Muscle layer of colon (tissue), 2 donors: ENCODE data around the gene DCLK1.
A peak's percentile ranks its signal among the peaks of the same experiment; 100 is the strongest.

Source experiments
- H3K27ac ChIP-seq: one replicate; pipeline ENCODE4 v1.7.0; 2013; ENCODE audit warnings: low read depth, mild to moderate bottlenecking, low read length, moderate library complexity
- H3K27me3 ChIP-seq, 2 donors: one replicate each; pipeline ENCODE4 v1.7.0; 2013; ENCODE audit warnings: low read length in 2 of 2, mild to moderate bottlenecking in 2 of 2; ENCODE audit not compliant: insufficient read depth in 2 of 2, control insufficient read depth in 1 of 2
- H3K36me3 ChIP-seq: one replicate; pipeline ENCODE4 v1.7.0; 2013; ENCODE audit warnings: mild to moderate bottlenecking, low read length; ENCODE audit not compliant: insufficient read depth
- H3K4me1 ChIP-seq: one replicate; pipeline ENCODE4 v1.7.0; 2013; ENCODE audit warnings: mild to moderate bottlenecking, low read length; ENCODE audit not compliant: insufficient read depth
- H3K4me3 ChIP-seq, 2 donors: one replicate each; pipeline ENCODE4 v1.7.0; 2013; ENCODE audit warnings: low read length in 2 of 2, low read depth in 1 of 2, mild to moderate bottlenecking in 1 of 2, moderate library complexity in 1 of 2
- H3K9ac ChIP-seq: one replicate; pipeline ENCODE4 v1.7.0; 2013; ENCODE audit warnings: low read length
- H3K9me3 ChIP-seq: one replicate; pipeline ENCODE4 v1.7.0; 2013; ENCODE audit warnings: mild to moderate bottlenecking, low read length
- donor health status: abdominal sarcoma.
- donor health status: Adenocarcinoma of cecum.

Gene DCLK1

GRCh38 chr13:36151591-36151990 is 20.4 kb upstream of the DCLK1 start:
- no peaks in the 10 kb centered on the region for H3K9me3 ChIP-seq
- H3K4me3 ChIP-seq = no peak overlapping the region
- H3K36me3 ChIP-seq = no peaks in the 10 kb centered on the region
- no peak overlapping the region for H3K27ac ChIP-seq
- peaks cover 0 to 6% of the 10 kb centered on the region in 2 donors for H3K27me3 ChIP-seq
- H3K4me1 ChIP-seq = no peaks in the 10 kb centered on the region
- no peak overlapping the region for H3K9ac ChIP-seq

- Histone ChIP-seq H3K9me3 (peaks cover 3% of the 10 kb centered on the region), H3K4me1 (no peaks in the 10 kb centered on the region), H3K27ac (no peak overlapping the region), H3K9ac (no peak overlapping the region), H3K27me3 (no peaks in the 10 kb centered on the region), H3K4me3 (no peak overlapping the region), H3K36me3 (no peaks in the 10 kb centered on the region)
These were observed 17.3 kb upstream of the DCLK1 start for GRCh38 chr13:36148446-36148845.

- H3K27me3 ChIP-seq = no peaks in the 10 kb centered on the region
- H3K4me3 ChIP-seq = no peak overlapping the region
- peaks cover 3% of the 10 kb centered on the region for H3K9me3 ChIP-seq
- no peak overlapping the region for H3K9ac ChIP-seq
- H3K4me1 ChIP-seq = no peaks in the 10 kb centered on the region
- no peaks in the 10 kb centered on the region for H3K36me3 ChIP-seq
- H3K27ac ChIP-seq = no peak overlapping the region
These were observed 16.1 kb upstream of the DCLK1 start for GRCh38 chr13:36147330-36147729.

- no peak overlapping the region for H3K9ac ChIP-seq
- no peaks in the 10 kb centered on the region for H3K4me1 ChIP-seq
- H3K36me3 ChIP-seq = no peaks in the 10 kb centered on the region
- no peaks in the 10 kb centered on the region for H3K27me3 ChIP-seq
- peaks cover 3% of the 10 kb centered on the region for H3K9me3 ChIP-seq
- no peak overlapping the region for H3K27ac ChIP-seq
- no peak overlapping the region for H3K4me3 ChIP-seq
These were observed 15.5 kb upstream of the DCLK1 start for GRCh38 chr13:36146511-36147269.

- Histone ChIP-seq H3K9me3 (peaks cover 3% of the 10 kb centered on the region), H3K9ac (no peak overlapping the region), H3K4me3 (no peak overlapping the region), H3K27ac (no peak overlapping the region), H3K36me3 (no peaks in the 10 kb centered on the region), H3K27me3 (no peaks in the 10 kb centered on the region), H3K4me1 (no peaks in the 10 kb centered on the region)
These were observed 12.6 kb upstream of the DCLK1 start for GRCh38 chr13:36143738-36144137.

GRCh38 chr13:36142735-36143134 is 11.6 kb upstream of the DCLK1 start:
- Histone ChIP-seq H3K36me3 (no peaks in the 10 kb centered on the region), H3K4me3 (no peak overlapping the region), H3K4me1 (no peaks in the 10 kb centered on the region), H3K9me3 (peaks cover 3% of the 10 kb centered on the region), H3K27me3 (no peaks in the 10 kb centered on the region), H3K27ac (no peak overlapping the region), H3K9ac (no peak overlapping the region)

GRCh38 chr13:36135876-36136275 is 4.7 kb upstream of the DCLK1 start:
- H3K4me1 ChIP-seq = no peaks in the 10 kb centered on the region
- no peaks in the 10 kb centered on the region for H3K27me3 ChIP-seq
- H3K9me3 ChIP-seq = no peaks in the 10 kb centered on the region
- no peak overlapping the region for H3K9ac ChIP-seq
- H3K27ac ChIP-seq = no peak overlapping the region
- no peak overlapping the region for H3K4me3 ChIP-seq
- no peaks in the 10 kb centered on the region for H3K36me3 ChIP-seq

- no peak overlapping the region for H3K27ac ChIP-seq
- no peaks in the 10 kb centered on the region for H3K4me1 ChIP-seq
- H3K4me3 ChIP-seq = no peak overlapping the region
- H3K9me3 ChIP-seq = no peaks in the 10 kb centered on the region
- no peaks in the 10 kb centered on the region for H3K36me3 ChIP-seq
- no peaks in the 10 kb centered on the region for H3K27me3 ChIP-seq
- H3K9ac ChIP-seq = no peak overlapping the region
These were observed 3.5 kb upstream of the DCLK1 start for GRCh38 chr13:36134632-36135031.

- Histone ChIP-seq H3K9ac (no peak overlapping the region), H3K9me3 (no peaks in the 10 kb centered on the region), H3K36me3 (no peaks in the 10 kb centered on the region), H3K27ac (no peak overlapping the region), H3K4me3 (no peak overlapping the region), H3K4me1 (no peaks in the 10 kb centered on the region), H3K27me3 (no peaks in the 10 kb centered on the region)
These were observed 2.9 kb upstream of the DCLK1 start for GRCh38 chr13:36133950-36134626.

GRCh38 chr13:36132376-36132775 is 1.2 kb upstream of the DCLK1 start:
- no peaks in the 10 kb centered on the region for H3K4me1 ChIP-seq
- H3K36me3 ChIP-seq = no peaks in the 10 kb centered on the region
- H3K27me3 ChIP-seq = no peaks in the 10 kb centered on the region
- no peaks in the 10 kb centered on the region for H3K9me3 ChIP-seq
- no peak overlapping the region for H3K4me3 ChIP-seq
- no peak overlapping the region for H3K9ac ChIP-seq
- H3K27ac ChIP-seq = no peak overlapping the region

GRCh38 chr13:36131931-36132297 is 732 bp upstream of the DCLK1 start:
- peak overlapping the region in 1 of 2 donors; percentile 54 for H3K4me3 ChIP-seq
- no peak overlapping the region for H3K27ac ChIP-seq
- no peaks in the 10 kb centered on the region for H3K9me3 ChIP-seq
- H3K4me1 ChIP-seq = no peaks in the 10 kb centered on the region
- no peaks in the 10 kb centered on the region for H3K36me3 ChIP-seq
- no peak overlapping the region for H3K9ac ChIP-seq
- no peaks in the 10 kb centered on the region for H3K27me3 ChIP-seq
